RWPE2 (cell line): ENCODE results near the gene KIF26A.
A peak's percentile ranks its signal among the peaks of the same experiment; 100 is the strongest.

Experiments used
- ATAC-seq: fragments of 200-7000 bp; cut with Tn5 transposase; 3 replicates; pipeline ENCODE4 v1.9.1; 2021; ENCODE audit warnings: low read depth
- DNase-seq: peaks from one replicate; pipeline ENCODE4 v3.0.0-alpha.2; 2020; ENCODE audit warnings: low spot score
- H3K27ac ChIP-seq: fragments of 450-650 bp; 2 replicates; pipeline ENCODE4 v1.5.1; 2017; ENCODE audit warnings: mild to moderate bottlenecking; ENCODE audit not compliant: poor library complexity, severe bottlenecking
- H3K27me3 ChIP-seq: fragments of 250-450 bp; sonication (Bioruptor Pico); 2 replicates; pipeline ENCODE4 v1.5.1; 2021; ENCODE audit warnings: mild to moderate bottlenecking, moderate library complexity; ENCODE audit not compliant: insufficient read depth, poor library complexity, severe bottlenecking
- H3K36me3 ChIP-seq: fragments of 250-450 bp; sonication (Bioruptor Pico); 2 replicates; pipeline ENCODE4 v1.5.1; 2020; ENCODE audit warnings: low read depth, mild to moderate bottlenecking, moderate library complexity
- H3K4me1 ChIP-seq: fragments of 250-450 bp; sonication (Bioruptor Pico); 2 replicates; pipeline ENCODE4 v1.5.1; 2021; ENCODE audit warnings: mild to moderate bottlenecking, moderate library complexity; ENCODE audit not compliant: insufficient read depth, poor library complexity, severe bottlenecking
- H3K4me3 ChIP-seq: fragments of 250-450 bp; sonication (Bioruptor Pico); 2 replicates; pipeline ENCODE4 v1.5.1; 2021; ENCODE audit warnings: mild to moderate bottlenecking, moderate library complexity; ENCODE audit not compliant: severe bottlenecking
- H3K9me3 ChIP-seq: fragments of 250-450 bp; sonication (Bioruptor Pico); 2 replicates; pipeline ENCODE4 v1.5.1; 2021; ENCODE audit warnings: mild to moderate bottlenecking, moderate library complexity; ENCODE audit not compliant: severe bottlenecking
- CTCF ChIP-seq: fragments of 450-650 bp; IDR thresholded peaks from one replicate; pipeline ENCODE4 v1.5.1; 2017; ENCODE audit warnings: mild to moderate bottlenecking, moderate library complexity; ENCODE audit not compliant: poor library complexity, severe bottlenecking

KIF26A gene

DNA sequence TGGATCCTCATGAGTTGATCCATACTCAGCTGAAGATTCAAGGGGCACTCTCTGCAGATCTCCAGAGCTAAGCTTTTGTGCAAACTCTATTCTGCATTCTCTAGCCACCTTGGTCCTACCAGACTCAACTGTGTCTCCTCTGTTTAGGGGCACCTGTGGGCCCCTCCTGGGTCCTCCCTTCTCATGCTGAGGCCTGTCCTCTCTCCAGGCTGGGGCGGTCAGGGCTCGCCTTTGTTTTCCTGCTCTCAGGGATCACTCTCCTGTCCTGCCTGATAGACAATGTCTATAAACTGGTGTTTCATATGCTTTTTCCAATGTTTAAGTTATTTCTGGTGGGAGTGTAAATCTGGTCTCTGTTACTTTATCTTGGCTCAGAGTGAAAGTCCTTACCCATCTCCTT, 11.6 kb upstream of the KIF26A start:
- DNase-seq (peak; percentile 23), ATAC-seq (no peak)
- Histone ChIP-seq H3K27ac (no peak overlapping the region), H3K4me1 (no peaks in the 10 kb centered on the region), H3K9me3 (peaks cover 16% of the 10 kb centered on the region), H3K36me3 (no peaks in the 10 kb centered on the region; the same call in 1 of the 2 replicates), H3K4me3 (no peak overlapping the region), H3K27me3 (peaks cover 2% of the 10 kb centered on the region)
- TF ChIP-seq CTCF = no peak

- Histone ChIP-seq H3K36me3 (no peaks in the 10 kb centered on the region; the same call in 1 of the 2 replicates), H3K4me3 (no peak overlapping the region), H3K9me3 (peaks cover 10% of the 10 kb centered on the region), H3K27ac (no peak overlapping the region), H3K27me3 (peaks cover 11% of the 10 kb centered on the region), H3K4me1 (no peaks in the 10 kb centered on the region)
- DNase-seq (no peak), ATAC-seq (no peak)
- no peak for TF ChIP-seq CTCF
Measured at GRCh38 chr14:104128981-104129380, 9.4 kb upstream of the KIF26A start.

GRCh38 chr14:104129556-104129955, 8.8 kb upstream of the KIF26A start:
- Histone ChIP-seq H3K4me3 (no peak overlapping the region), H3K4me1 (no peaks in the 10 kb centered on the region), H3K9me3 (peaks cover 7% of the 10 kb centered on the region), H3K27me3 (peaks cover 17% of the 10 kb centered on the region), H3K27ac (no peak overlapping the region), H3K36me3 (no peaks in the 10 kb centered on the region)
- no peak for TF ChIP-seq CTCF
- ATAC-seq (no peak), DNase-seq (no peak)

DNA sequence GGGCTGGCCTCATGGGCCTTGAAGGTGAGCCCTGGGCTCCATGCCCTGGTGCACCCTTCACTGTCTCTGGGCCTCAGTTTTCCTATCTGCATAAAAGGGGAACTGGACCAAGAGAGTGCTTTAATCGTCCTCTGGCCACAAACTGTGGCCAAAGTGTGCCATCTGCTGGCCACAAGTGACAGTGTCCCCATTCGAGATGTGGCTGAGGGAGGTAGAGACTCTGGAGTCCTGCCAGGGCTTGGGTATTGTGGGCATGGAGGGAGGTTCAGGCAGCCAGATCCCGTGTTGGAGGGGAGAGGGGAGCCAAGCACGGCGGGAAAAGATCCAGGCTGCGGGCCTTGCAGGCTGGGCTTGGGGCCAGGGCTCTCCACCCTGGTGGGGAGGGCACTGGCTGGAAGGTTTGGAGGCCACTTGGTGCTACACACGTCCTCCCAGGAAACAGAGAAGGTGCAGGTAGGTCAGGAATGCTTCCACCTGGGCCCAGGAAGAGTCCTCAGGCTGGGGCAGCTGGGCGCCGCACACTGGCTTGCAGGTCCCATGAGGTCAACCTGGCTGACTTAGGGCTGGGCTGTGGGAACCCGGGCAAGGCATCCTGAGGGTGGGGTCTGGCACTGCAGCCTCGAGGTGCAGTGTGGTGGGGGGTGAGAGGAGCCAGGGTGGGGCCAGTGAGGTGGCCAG, 7.3 kb upstream of the KIF26A start:
- peak; percentile 64 for DNase-seq
- Histone ChIP-seq H3K27me3 (peaks cover 29% of the 10 kb centered on the region), H3K27ac (no peak overlapping the region), H3K4me1 (no peaks in the 10 kb centered on the region), H3K36me3 (no peaks in the 10 kb centered on the region), H3K9me3 (no peaks in the 10 kb centered on the region), H3K4me3 (no peak overlapping the region)
- ATAC-seq = peak; percentile 55
- peak; percentile 74 for TF ChIP-seq CTCF

GRCh38 chr14:104131968-104132732, 6.2 kb upstream of the KIF26A start:
- DNase-seq (peak; percentile 57), ATAC-seq (no peak)
- peaks cover 38% of the 10 kb centered on the region for H3K27me3 ChIP-seq
- H3K4me1 ChIP-seq = no peaks in the 10 kb centered on the region
- TF ChIP-seq CTCF = no peak
- no peaks in the 10 kb centered on the region for H3K36me3 ChIP-seq
- no peak overlapping the region for H3K27ac ChIP-seq
- H3K4me3 ChIP-seq = no peak overlapping the region
- no peaks in the 10 kb centered on the region for H3K9me3 ChIP-seq
